Type B pancreatic cell (in vitro differentiated cells): ENCODE measurements around the gene STX17. TPM values are rescaled to one million over a fixed set of nuclear protein-coding genes. Genes with fewer than 3 reads are reported as not detected.

ENCODE experiments used
- DNase-seq: peaks from one replicate; pipeline ENCODE4 v3.0.0; 2021; ENCODE audit warnings: mixed read lengths; ENCODE audit not compliant: unreplicated experiment; ENCODE audit errors: extremely low spot score
- H3K27ac Mint-ChIP-seq: 2 replicates; pipeline ENCODE4 v1.8.0; 2021; ENCODE audit warnings: mild to moderate bottlenecking, mixed read lengths
- H3K27me3 Mint-ChIP-seq: 2 replicates; pipeline ENCODE4 v1.8.0; 2021; ENCODE audit warnings: mixed read lengths
- H3K36me3 Mint-ChIP-seq: 2 replicates; pipeline ENCODE4 v1.8.0; 2021; ENCODE audit warnings: mixed read lengths
- H3K4me1 Mint-ChIP-seq: one replicate; pipeline ENCODE4 v1.8.0; 2021; ENCODE audit warnings: mixed read lengths; ENCODE audit not compliant: unreplicated experiment
- H3K4me3 Mint-ChIP-seq: 2 replicates; pipeline ENCODE4 v1.8.0; 2021; ENCODE audit warnings: mild to moderate bottlenecking, mixed read lengths
- H3K9me3 Mint-ChIP-seq: 2 replicates; pipeline ENCODE4 v1.8.0; 2021; ENCODE audit warnings: mixed read lengths
- CTCF ChIP-seq: fragments of 200-600 bp; sonication (generic); conservative IDR thresholded peaks from 2 replicates; pipeline ENCODE4 v1.5.0; 2021; ENCODE audit warnings: antibody characterized with exemption, mild to moderate bottlenecking
- total RNA-seq: library from RNA; stranded (reverse); gene quantifications from 2 replicates; pipeline ENCODE4 v1.2.1, GENCODE V29; 2021; ENCODE audit warnings: low replicate concordance

The STX17 gene
- total RNA-seq, 1 donor from 2014 or later, result 44.5 TPM

DNA sequence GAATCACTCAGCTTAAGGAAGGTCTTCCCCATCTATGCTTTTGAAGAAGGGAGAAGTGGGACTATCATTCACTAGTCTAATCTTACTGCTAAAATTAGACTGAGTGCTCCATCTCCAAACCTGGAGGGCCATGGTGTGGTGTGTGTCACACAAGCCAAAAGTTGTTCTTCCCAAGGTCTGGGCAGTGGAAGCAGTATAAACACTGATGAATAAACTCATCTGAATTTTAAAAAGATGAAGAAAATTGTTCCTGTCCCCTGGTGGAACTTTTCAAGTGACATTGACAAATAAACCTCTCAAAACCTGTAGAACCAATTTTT, 16.2 kb downstream of the STX17 start:
- H3K36me3 Mint-ChIP-seq, result peaks cover 67% of the 10 kb centered on the region
- no peak for DNase-seq
- H3K4me1 Mint-ChIP-seq, result peaks cover 4% of the 10 kb centered on the region
- H3K4me3 Mint-ChIP-seq, result no peak overlapping the region
- H3K27ac Mint-ChIP-seq, result no peak overlapping the region
- peaks cover 14% of the 10 kb centered on the region for H3K9me3 Mint-ChIP-seq
- TF ChIP-seq CTCF, result no peak
- H3K27me3 Mint-ChIP-seq, result no peaks in the 10 kb centered on the region

DNA sequence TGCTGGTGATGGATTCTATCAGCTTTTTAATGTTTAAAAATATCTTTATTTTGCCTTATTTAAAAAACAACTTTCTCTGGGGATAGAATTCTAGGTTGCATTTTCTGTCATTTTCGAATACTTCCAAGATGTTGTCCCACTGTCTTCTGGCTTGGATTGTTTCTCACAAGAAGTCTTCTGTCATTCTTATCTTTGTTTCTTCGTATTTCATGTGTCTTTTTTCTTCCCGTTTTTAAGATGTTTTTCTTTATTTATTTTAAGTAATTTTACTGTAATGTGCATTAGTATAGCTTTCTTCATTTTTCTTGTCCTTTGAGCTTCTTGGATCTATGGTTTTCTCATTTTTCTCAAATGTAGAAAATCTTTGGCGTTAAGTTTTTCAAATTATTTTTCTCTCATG, 19.1 kb downstream of the STX17 start:
- no peak for DNase-seq
- Mint-ChIP-seq H3K27ac (no peak overlapping the region), H3K4me1 (peaks cover 4% of the 10 kb centered on the region), H3K27me3 (no peaks in the 10 kb centered on the region), H3K9me3 (peaks cover 14% of the 10 kb centered on the region), H3K36me3 (peaks cover 60% of the 10 kb centered on the region), H3K4me3 (no peak overlapping the region)
- no peak for TF ChIP-seq CTCF

GRCh38 chr9:99929652-99930051, 23.2 kb downstream of the STX17 start:
- no peak for TF ChIP-seq CTCF
- no peak overlapping the region for H3K27ac Mint-ChIP-seq
- H3K4me1 Mint-ChIP-seq, result no peaks in the 10 kb centered on the region
- H3K27me3 Mint-ChIP-seq, result no peaks in the 10 kb centered on the region
- peaks cover 36% of the 10 kb centered on the region for H3K36me3 Mint-ChIP-seq
- no peak for DNase-seq
- H3K4me3 Mint-ChIP-seq, result no peak overlapping the region
- peaks cover 3% of the 10 kb centered on the region for H3K9me3 Mint-ChIP-seq

DNA sequence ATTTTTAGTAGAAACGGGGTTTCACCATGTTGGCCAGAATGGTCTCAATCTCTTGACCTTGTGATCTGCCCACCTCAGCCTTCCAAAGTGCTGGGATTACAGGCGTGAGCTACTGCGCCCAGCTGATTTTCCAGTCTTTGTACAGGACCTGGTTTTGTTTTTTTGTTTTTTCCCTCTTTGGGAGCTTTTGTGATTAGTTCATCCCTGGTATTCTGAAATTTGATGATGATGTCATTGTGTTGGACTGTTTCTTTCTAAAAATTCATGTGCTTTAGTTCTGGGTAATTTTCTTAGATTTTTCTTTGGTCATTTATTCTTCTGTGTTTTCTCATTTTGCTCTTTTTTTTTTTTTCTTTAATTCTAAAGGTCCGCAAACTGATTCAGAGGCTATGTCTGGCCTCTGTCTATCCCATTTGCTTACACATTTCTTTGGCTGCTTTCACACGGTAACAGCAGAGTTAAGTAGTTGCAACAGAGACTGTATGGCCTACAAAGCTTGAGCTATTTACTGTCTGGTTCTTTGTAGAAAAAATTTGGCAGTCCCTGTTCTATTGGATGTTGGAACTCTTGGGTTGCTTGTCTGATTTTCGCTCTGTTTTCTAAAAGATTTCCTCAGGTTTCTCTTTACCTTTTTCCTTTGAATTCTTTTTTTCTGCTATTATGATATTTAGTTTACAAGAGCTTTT, 24.8 kb downstream of the STX17 start:
- Mint-ChIP-seq H3K9me3 (peaks cover 8% of the 10 kb centered on the region), H3K4me3 (no peak overlapping the region), H3K36me3 (peaks cover 29% of the 10 kb centered on the region), H3K27ac (no peak overlapping the region), H3K4me1 (no peaks in the 10 kb centered on the region), H3K27me3 (no peaks in the 10 kb centered on the region)
- TF ChIP-seq CTCF, result no peak
- no peak for DNase-seq

DNA sequence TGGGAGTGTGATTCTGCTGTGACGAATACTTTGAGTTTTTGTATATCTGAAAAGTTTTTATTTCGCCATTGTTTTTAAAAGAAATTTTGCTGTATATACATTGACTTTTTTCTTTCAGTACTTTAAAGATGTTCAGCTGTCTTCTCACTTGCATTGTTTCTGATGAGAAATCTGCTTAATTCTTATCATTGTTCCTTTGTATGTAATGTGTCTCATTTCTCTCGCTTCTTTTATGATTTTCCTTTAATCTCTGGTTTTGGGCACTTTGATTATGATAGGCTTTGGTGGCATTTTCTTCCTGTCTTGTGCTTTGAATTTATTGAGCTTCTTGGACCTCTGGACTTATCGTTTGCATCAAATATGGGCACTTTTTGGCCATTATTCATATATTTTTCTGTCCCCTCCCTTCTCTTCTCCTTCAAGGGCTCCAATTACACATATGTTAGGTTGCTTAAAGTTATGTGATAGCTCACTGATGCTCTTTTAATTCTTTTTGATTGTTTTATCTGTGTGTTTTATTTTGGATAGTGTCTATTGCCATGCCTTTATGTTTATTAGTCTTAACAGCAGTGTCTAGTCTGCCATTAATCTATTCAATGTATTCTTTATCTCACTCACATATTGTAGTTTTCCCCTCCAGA, 30.6 kb downstream of the STX17 start:
- no peaks in the 10 kb centered on the region for H3K27me3 Mint-ChIP-seq
- peaks cover 13% of the 10 kb centered on the region for H3K9me3 Mint-ChIP-seq
- H3K36me3 Mint-ChIP-seq, result peaks cover 34% of the 10 kb centered on the region
- DNase-seq, result no peak
- no peaks in the 10 kb centered on the region for H3K4me1 Mint-ChIP-seq
- no peak for TF ChIP-seq CTCF
- H3K4me3 Mint-ChIP-seq, result no peak overlapping the region
- no peak overlapping the region for H3K27ac Mint-ChIP-seq
